Transverse colon (tissue), 3 donors: ENCODE results near the gene PIK3CG.

Experiments used
- EP300 ChIP-seq: sonication (generic); formaldehyde crosslinking; IDR thresholded peaks from one replicate; pipeline ENCODE4 v1.6.1; 2017; ENCODE audit warnings: antibody characterized with exemption, low read depth
- TF ChIP-seq, protein P1 (sequence below), 5 experiments: fragments of 200-600 bp in 3 of 5; fragments of 450-650 bp in 2 of 5; sonication (generic) in 3 of 5; IDR thresholded peaks; 1 replicate in 2 of 5; 2 replicates in 3 of 5; pipeline ENCODE4 v1.5.1; 2016 to 2017; ENCODE audit warnings: antibody characterized with exemption in 5 of 5, inconsistent platforms in 3 of 5, mild to moderate bottlenecking in 2 of 5, moderate library complexity in 1 of 5

- TF ChIP-seq EP300 = no peak
- TF ChIP-seq, protein P1, sequence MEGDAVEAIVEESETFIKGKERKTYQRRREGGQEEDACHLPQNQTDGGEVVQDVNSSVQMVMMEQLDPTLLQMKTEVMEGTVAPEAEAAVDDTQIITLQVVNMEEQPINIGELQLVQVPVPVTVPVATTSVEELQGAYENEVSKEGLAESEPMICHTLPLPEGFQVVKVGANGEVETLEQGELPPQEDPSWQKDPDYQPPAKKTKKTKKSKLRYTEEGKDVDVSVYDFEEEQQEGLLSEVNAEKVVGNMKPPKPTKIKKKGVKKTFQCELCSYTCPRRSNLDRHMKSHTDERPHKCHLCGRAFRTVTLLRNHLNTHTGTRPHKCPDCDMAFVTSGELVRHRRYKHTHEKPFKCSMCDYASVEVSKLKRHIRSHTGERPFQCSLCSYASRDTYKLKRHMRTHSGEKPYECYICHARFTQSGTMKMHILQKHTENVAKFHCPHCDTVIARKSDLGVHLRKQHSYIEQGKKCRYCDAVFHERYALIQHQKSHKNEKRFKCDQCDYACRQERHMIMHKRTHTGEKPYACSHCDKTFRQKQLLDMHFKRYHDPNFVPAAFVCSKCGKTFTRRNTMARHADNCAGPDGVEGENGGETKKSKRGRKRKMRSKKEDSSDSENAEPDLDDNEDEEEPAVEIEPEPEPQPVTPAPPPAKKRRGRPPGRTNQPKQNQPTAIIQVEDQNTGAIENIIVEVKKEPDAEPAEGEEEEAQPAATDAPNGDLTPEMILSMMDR (IDR thresholded peaks at IDR 0.05) = no peak
These were observed 87.0 kb downstream of the PIK3CG start for GRCh38 chr7:106952001-106952657.
